MM.1S (cell line): ENCODE data around the gene ALDH1A3.

Source experiments
- DNase-seq: peaks from one replicate; pipeline ENCODE4 v3.0.0-alpha.2; 2015
- H2AFZ ChIP-seq: fragments of 300-600 bp; sonication (generic); 2 replicates; pipeline ENCODE4 v1.6.0; 2016; ENCODE audit warnings: antibody characterized with exemption, low read length
- H3F3A ChIP-seq: fragments of 300-600 bp; sonication (generic); 2 replicates; pipeline ENCODE4 v1.6.1; 2016; ENCODE audit warnings: mild to moderate bottlenecking, antibody characterized with exemption, low read length, moderate library complexity, mixed read lengths; ENCODE audit not compliant: insufficient read depth
- H3K27ac ChIP-seq: fragments of 300-600 bp; sonication (generic); 2 replicates; pipeline ENCODE4 v1.5.1; 2016; ENCODE audit warnings: mild to moderate bottlenecking, low read length
- H3K27me3 ChIP-seq: fragments of 300-600 bp; sonication (generic); replicated peaks from 2 replicates; pipeline ENCODE4 v1.6.0; 2016; ENCODE audit warnings: low read length; ENCODE audit not compliant: insufficient read depth
- H3K36me3 ChIP-seq: fragments of 300-600 bp; sonication (generic); replicated peaks from 2 replicates; pipeline ENCODE4 v1.6.1; 2016; ENCODE audit warnings: mild to moderate bottlenecking, low read length, mixed read lengths; ENCODE audit not compliant: insufficient read depth
- H3K4me1 ChIP-seq: fragments of 300-600 bp; sonication (generic); 2 replicates; pipeline ENCODE4 v1.6.1; 2016; ENCODE audit warnings: low read length, mixed read lengths
- H3K4me2 ChIP-seq: fragments of 300-600 bp; sonication (generic); 2 replicates; pipeline ENCODE4 v1.6.0; 2016; ENCODE audit warnings: low read depth, low read length
- H3K4me3 ChIP-seq: fragments of 300-600 bp; sonication (generic); 2 replicates; pipeline ENCODE4 v1.5.1; 2016; ENCODE audit warnings: low read length, mixed read lengths
- H3K79me2 ChIP-seq: fragments of 300-600 bp; sonication (generic); 2 replicates; pipeline ENCODE4 v1.6.1; 2016; ENCODE audit warnings: mixed run types, low read length, mixed read lengths
- H3K9ac ChIP-seq: fragments of 300-600 bp; sonication (generic); 2 replicates; pipeline ENCODE4 v1.6.1; 2016; ENCODE audit warnings: low read length, mixed read lengths
- H3K9me2 ChIP-seq: fragments of 300-600 bp; sonication (generic); replicated peaks from 2 replicates; pipeline ENCODE4 v1.6.1; 2016; ENCODE audit warnings: mild to moderate bottlenecking, low read length, mixed read lengths; ENCODE audit not compliant: insufficient read depth
- H3K9me3 ChIP-seq: fragments of 300-600 bp; sonication (generic); replicated peaks from 2 replicates; pipeline ENCODE4 v1.6.1; 2016; ENCODE audit warnings: mild to moderate bottlenecking, low read length, mixed read lengths; ENCODE audit not compliant: insufficient read depth
- H4K20me1 ChIP-seq: fragments of 300-600 bp; sonication (generic); 2 replicates; pipeline ENCODE4 v1.6.1; 2016; ENCODE audit warnings: mild to moderate bottlenecking, low read length, moderate library complexity, mixed read lengths; ENCODE audit not compliant: insufficient read depth
- EZH2 ChIP-seq: fragments of 300-600 bp; sonication (generic); optimal IDR thresholded peaks from 2 replicates; pipeline ENCODE3; 2017; ENCODE audit warnings: low read depth, mild to moderate bottlenecking, antibody characterized with exemption, low read length, mixed read lengths
- EZH2phosphoT487 ChIP-seq: fragments of 300-600 bp; sonication (generic); IDR thresholded peaks from 2 replicates; pipeline ENCODE4 v1.6.1; 2018; ENCODE audit warnings: antibody characterized with exemption, low read length
- TF ChIP-seq, protein P1 (sequence below): fragments of 300-600 bp; sonication (generic); IDR thresholded peaks from 2 replicates; pipeline ENCODE4 v1.5.1; 2016; ENCODE audit warnings: antibody characterized with exemption, low read length, mixed read lengths

ALDH1A3 gene

DNA sequence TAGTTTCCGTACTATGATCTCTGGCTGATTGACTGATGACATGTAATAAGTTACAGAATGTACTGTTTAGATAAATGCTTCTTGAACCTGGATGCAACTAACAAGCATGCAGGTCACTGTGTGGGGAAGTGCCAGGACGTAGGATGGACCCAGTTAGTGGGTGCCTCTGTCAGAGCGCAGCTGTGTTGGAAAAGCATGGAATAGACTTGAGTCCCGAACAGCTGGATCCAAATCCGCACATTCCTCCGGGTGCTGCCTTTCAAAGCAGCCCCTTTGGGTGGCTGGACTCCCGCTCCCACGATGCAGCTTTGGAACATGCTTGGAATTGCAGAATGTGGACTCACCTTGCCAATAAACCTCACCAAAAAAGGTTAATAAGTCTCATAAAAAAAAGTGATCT lies 35.5 kb upstream of the ALDH1A3 start:
- Histone ChIP-seq H3K9ac (no peak overlapping the region), H3K4me3 (no peak overlapping the region), H3K27ac (no peak overlapping the region), H3K4me1 (no peaks in the 10 kb centered on the region), H3K9me2 (no peaks in the 10 kb centered on the region), H3K79me2 (no peaks in the 10 kb centered on the region), H3F3A (no peaks in the 10 kb centered on the region), H3K36me3 (no peaks in the 10 kb centered on the region), H4K20me1 (no peaks in the 10 kb centered on the region), H2AFZ (no peak overlapping the region), H3K9me3 (no peaks in the 10 kb centered on the region), H3K4me2 (no peak overlapping the region), H3K27me3 (no peaks in the 10 kb centered on the region; the same call in 1 of the 2 replicates)
- TF ChIP-seq EZH2phosphoT487 = no peak
- no peak for TF ChIP-seq EZH2
- TF ChIP-seq, protein P1, sequence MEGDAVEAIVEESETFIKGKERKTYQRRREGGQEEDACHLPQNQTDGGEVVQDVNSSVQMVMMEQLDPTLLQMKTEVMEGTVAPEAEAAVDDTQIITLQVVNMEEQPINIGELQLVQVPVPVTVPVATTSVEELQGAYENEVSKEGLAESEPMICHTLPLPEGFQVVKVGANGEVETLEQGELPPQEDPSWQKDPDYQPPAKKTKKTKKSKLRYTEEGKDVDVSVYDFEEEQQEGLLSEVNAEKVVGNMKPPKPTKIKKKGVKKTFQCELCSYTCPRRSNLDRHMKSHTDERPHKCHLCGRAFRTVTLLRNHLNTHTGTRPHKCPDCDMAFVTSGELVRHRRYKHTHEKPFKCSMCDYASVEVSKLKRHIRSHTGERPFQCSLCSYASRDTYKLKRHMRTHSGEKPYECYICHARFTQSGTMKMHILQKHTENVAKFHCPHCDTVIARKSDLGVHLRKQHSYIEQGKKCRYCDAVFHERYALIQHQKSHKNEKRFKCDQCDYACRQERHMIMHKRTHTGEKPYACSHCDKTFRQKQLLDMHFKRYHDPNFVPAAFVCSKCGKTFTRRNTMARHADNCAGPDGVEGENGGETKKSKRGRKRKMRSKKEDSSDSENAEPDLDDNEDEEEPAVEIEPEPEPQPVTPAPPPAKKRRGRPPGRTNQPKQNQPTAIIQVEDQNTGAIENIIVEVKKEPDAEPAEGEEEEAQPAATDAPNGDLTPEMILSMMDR = no peak
- no peak for DNase-seq

DNA sequence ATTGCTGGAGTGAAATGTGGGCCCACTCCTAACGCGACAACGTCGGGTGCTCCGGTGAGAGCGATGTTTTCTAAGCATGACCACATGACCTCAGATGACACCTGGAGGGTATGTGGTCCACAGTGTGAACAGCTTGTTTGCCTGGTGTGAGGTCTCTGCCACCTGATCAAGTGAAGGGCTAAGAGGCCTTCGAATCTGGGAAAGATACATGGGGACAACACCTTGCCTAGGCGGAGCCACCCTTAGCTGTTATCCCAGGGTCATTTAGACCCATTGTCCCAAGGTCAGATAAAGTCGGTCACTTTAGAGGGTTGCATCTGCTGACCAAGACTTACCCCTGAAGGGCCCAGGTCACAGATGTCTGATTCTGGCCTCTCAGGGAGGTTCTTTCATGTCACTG lies 34.9 kb upstream of the ALDH1A3 start:
- no peak for TF ChIP-seq EZH2phosphoT487
- TF ChIP-seq, protein P1 = no peak
- TF ChIP-seq EZH2 = no peak
- H3K9me2 ChIP-seq = no peaks in the 10 kb centered on the region
- no peak overlapping the region for H3K4me2 ChIP-seq

GRCh38 chr15:100847194-100847593 lies 32.4 kb upstream of the ALDH1A3 start:
- H3K9ac ChIP-seq = no peak overlapping the region

More for the DNA sequence above, 34.9 kb upstream of the ALDH1A3 start:
- Histone ChIP-seq H4K20me1 (no peaks in the 10 kb centered on the region), H3K36me3 (no peaks in the 10 kb centered on the region), H3F3A (no peaks in the 10 kb centered on the region), H3K4me1 (no peaks in the 10 kb centered on the region), H3K4me3 (no peak overlapping the region), H3K9me3 (no peaks in the 10 kb centered on the region), H2AFZ (no peak overlapping the region), H3K79me2 (no peaks in the 10 kb centered on the region), H3K27ac (no peak overlapping the region), H3K9ac (no peak overlapping the region), H3K27me3 (no peaks in the 10 kb centered on the region; the same call in 1 of the 2 replicates)
- no peak for DNase-seq

DNA sequence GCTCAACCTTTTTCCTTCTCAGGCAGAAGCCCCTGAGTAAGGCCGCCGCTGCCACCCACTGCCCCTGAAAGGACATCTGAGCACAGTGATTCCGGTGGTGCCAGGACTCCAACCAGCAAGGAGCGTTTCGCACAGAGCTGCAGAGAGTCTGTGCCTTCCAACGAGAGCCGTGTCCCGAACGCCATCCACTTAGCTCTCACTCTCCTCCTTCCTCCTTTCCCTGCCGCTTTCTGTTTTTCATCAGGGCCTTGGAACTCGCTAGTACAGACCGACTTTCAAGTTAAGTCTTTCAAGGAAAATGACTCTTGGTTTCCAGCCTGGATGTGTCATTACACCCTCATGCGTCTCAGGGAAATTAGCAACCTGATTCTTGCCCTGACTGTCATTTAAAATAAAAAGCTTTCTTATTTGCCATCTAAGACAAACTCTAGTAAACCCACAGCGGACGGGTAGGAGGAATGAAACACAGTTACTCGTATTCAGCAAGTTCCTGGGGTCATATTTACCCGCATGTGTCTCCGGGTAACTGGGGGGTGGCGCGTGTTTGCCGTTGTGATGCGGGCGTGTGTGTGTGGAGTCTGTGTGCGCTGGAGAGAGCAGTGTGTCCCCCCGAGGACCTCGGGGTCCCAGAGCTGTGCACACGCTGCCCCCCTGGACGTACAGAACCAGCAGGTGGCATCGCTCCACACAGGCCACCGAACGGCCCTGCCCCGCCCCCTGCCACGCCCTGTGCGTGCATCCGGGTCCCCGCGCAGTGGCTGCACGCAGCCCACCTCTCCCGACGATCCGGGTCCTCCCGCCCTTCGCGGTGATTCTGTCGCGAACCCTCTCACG lies 30.4 kb upstream of the ALDH1A3 start:
- no peaks in the 10 kb centered on the region for H3K4me1 ChIP-seq
- peak; percentile 16 for DNase-seq
- no peak overlapping the region for H3K9ac ChIP-seq
- no peaks in the 10 kb centered on the region for H3K9me2 ChIP-seq
- H3K27ac ChIP-seq = no peak overlapping the region
- peak overlapping the region; percentile 57 for H3K4me2 ChIP-seq
- peak overlapping the region; percentile 57 for H3K4me3 ChIP-seq
- H3K27me3 ChIP-seq = no peaks in the 10 kb centered on the region; the same call in 1 of the 2 replicates
- no peaks in the 10 kb centered on the region for H3K36me3 ChIP-seq
- no peaks in the 10 kb centered on the region for H3F3A ChIP-seq
- no peaks in the 10 kb centered on the region for H3K9me3 ChIP-seq
- no peaks in the 10 kb centered on the region for H4K20me1 ChIP-seq
- peak overlapping the region; percentile 69 for H2AFZ ChIP-seq
- H3K79me2 ChIP-seq = no peaks in the 10 kb centered on the region
- TF ChIP-seq EZH2phosphoT487 = no peak
- TF ChIP-seq, protein P1 = 0 out of 2 replicates have a peak, but pooled peaks have one; percentile 15

More at GRCh38 chr15:100847194-100847593, 32.4 kb upstream of the ALDH1A3 start:
- Histone ChIP-seq H2AFZ (no peak overlapping the region), H3K36me3 (no peaks in the 10 kb centered on the region), H3K4me3 (no peak overlapping the region), H3K4me1 (no peaks in the 10 kb centered on the region), H3K9me3 (no peaks in the 10 kb centered on the region), H3K4me2 (no peak overlapping the region), H3F3A (no peaks in the 10 kb centered on the region), H3K9me2 (no peaks in the 10 kb centered on the region), H3K27ac (no peak overlapping the region), H4K20me1 (no peaks in the 10 kb centered on the region), H3K79me2 (no peaks in the 10 kb centered on the region), H3K27me3 (no peaks in the 10 kb centered on the region; the same call in 1 of the 2 replicates)
- no peak for DNase-seq
- no peak for TF ChIP-seq EZH2
